ENCODE measurements around the gene MED16. TPM values are rescaled to one million over a fixed set of nuclear protein-coding genes. Genes with fewer than 3 reads are reported as not detected.

Gene MED16
- total RNA-seq (21.2 TPM), polyA plus RNA-seq (59.8 TPM)

GRCh38 chr19:892894-893689, at the start of gene MED16, which contains the start of gene RNU6-9:
Gene MED16 (minus strand): TSS chr19:893187. CDS start chr19:891131, 2,056 bp downstream.
Gene RNU6-9 (plus strand): TSS chr19:893484.
- Histone ChIP-seq H3K4me1 (ENCODE audit: insufficient read depth) (no peaks in the 10 kb centered on the region), H3K27ac (ENCODE audit: low read depth) (peak within 1 kb of the TSS; percentile 95), H3K4me3 (ENCODE audit: low read depth, low read length) (peak within 1 kb of the TSS; percentile 91), H3K36me3 (ENCODE audit: insufficient read depth) (no peaks in the 10 kb centered on the region)
- WGBS: under 1% methylated on average over 68 of the region's 69 CpGs
- DNase-seq (ENCODE audit: extremely low spot score): peak; percentile 90

GRCh38 chr19:942133-942645, 49.2 kb upstream of the MED16 start:
- no peaks in the 10 kb centered on the region for H3K4me1 ChIP-seq (ENCODE audit: insufficient read depth)
- WGBS: 92% methylated on average over 32 of the region's 32 CpGs
- no peaks in the 10 kb centered on the region for H3K36me3 ChIP-seq (ENCODE audit: insufficient read depth)
- H3K4me3 ChIP-seq (ENCODE audit: low read depth, low read length): no peak overlapping the region
- no peak overlapping the region for H3K27ac ChIP-seq (ENCODE audit: low read depth)
- no peak for DNase-seq (ENCODE audit: extremely low spot score)

- Histone ChIP-seq H3K4me3 (ENCODE audit: low read depth, low read length) (peak overlapping the region; percentile 31), H3K4me1 (ENCODE audit: insufficient read depth) (no peaks in the 10 kb centered on the region), H3K36me3 (ENCODE audit: insufficient read depth) (no peaks in the 10 kb centered on the region), H3K27ac (ENCODE audit: low read depth) (no peak overlapping the region)
- no peak for DNase-seq (ENCODE audit: extremely low spot score)
- 77% methylated on average over 45 of the region's 45 CpGs for WGBS
These were observed 48.5 kb upstream of the MED16 start for GRCh38 chr19:941292-942132.

GRCh38 chr19:940591-941291, 47.8 kb upstream of the MED16 start:
- no peaks in the 10 kb centered on the region for H3K36me3 ChIP-seq (ENCODE audit: insufficient read depth)
- 47% methylated on average over 64 of the region's 64 CpGs for WGBS
- peak overlapping the region; percentile 86 for H3K27ac ChIP-seq (ENCODE audit: low read depth)
- H3K4me1 ChIP-seq (ENCODE audit: insufficient read depth): no peaks in the 10 kb centered on the region
- H3K4me3 ChIP-seq (ENCODE audit: low read depth, low read length): peak overlapping the region; percentile 31
- no peak for DNase-seq (ENCODE audit: extremely low spot score)

- Histone ChIP-seq H3K27ac (ENCODE audit: low read depth) (no peak overlapping the region), H3K4me1 (ENCODE audit: insufficient read depth) (peaks cover under 1% of the 10 kb centered on the region), H3K36me3 (ENCODE audit: insufficient read depth) (no peaks in the 10 kb centered on the region), H3K4me3 (ENCODE audit: low read depth, low read length) (no peak overlapping the region)
- no peak for DNase-seq (ENCODE audit: extremely low spot score)
- 98% methylated on average over 7 of the region's 7 CpGs for WGBS
These were observed 46.9 kb upstream of the MED16 start for GRCh38 chr19:939922-940321.

GRCh38 chr19:939439-939838, 46.5 kb upstream of the MED16 start:
- Histone ChIP-seq H3K36me3 (ENCODE audit: insufficient read depth) (no peaks in the 10 kb centered on the region), H3K4me3 (ENCODE audit: low read depth, low read length) (no peak overlapping the region), H3K27ac (ENCODE audit: low read depth) (no peak overlapping the region), H3K4me1 (ENCODE audit: insufficient read depth) (peaks cover 3% of the 10 kb centered on the region)
- 91% methylated on average over 22 of the region's 22 CpGs for WGBS
- no peak for DNase-seq (ENCODE audit: extremely low spot score)

- WGBS: 91% methylated on average over 23 of the region's 23 CpGs
- Histone ChIP-seq H3K4me3 (ENCODE audit: low read depth, low read length) (no peak overlapping the region), H3K27ac (ENCODE audit: low read depth) (no peak overlapping the region), H3K36me3 (ENCODE audit: insufficient read depth) (no peaks in the 10 kb centered on the region), H3K4me1 (ENCODE audit: insufficient read depth) (peaks cover 3% of the 10 kb centered on the region)
- no peak for DNase-seq (ENCODE audit: extremely low spot score)
These were observed 45.4 kb upstream of the MED16 start for GRCh38 chr19:938233-938923.

- H3K36me3 ChIP-seq (ENCODE audit: insufficient read depth): no peaks in the 10 kb centered on the region
- no peak overlapping the region for H3K27ac ChIP-seq (ENCODE audit: low read depth)
- H3K4me1 ChIP-seq (ENCODE audit: insufficient read depth): peaks cover 6% of the 10 kb centered on the region
- DNase-seq (ENCODE audit: extremely low spot score): no peak
- no peak overlapping the region for H3K4me3 ChIP-seq (ENCODE audit: low read depth, low read length)
- WGBS: 88% methylated on average over 16 of the region's 16 CpGs
These were observed 44.3 kb upstream of the MED16 start for GRCh38 chr19:937259-937694.

- no peak for DNase-seq (ENCODE audit: extremely low spot score)
- no peak overlapping the region for H3K4me3 ChIP-seq (ENCODE audit: low read depth, low read length)
- peaks cover 6% of the 10 kb centered on the region for H3K4me1 ChIP-seq (ENCODE audit: insufficient read depth)
- 98% methylated on average over 10 of the region's 10 CpGs for WGBS
- no peaks in the 10 kb centered on the region for H3K36me3 ChIP-seq (ENCODE audit: insufficient read depth)
- no peak overlapping the region for H3K27ac ChIP-seq (ENCODE audit: low read depth)
These were observed 43.2 kb upstream of the MED16 start for GRCh38 chr19:936175-936546.

- 11% methylated on average over 31 of the region's 31 CpGs for WGBS
- H3K4me3 ChIP-seq (ENCODE audit: low read depth, low read length): no peak overlapping the region
- DNase-seq (ENCODE audit: extremely low spot score): no peak
These were observed 42.0 kb upstream of the MED16 start for GRCh38 chr19:934865-935479.

GRCh38 chr19:934197-934840, 41.3 kb upstream of the MED16 start:
- Histone ChIP-seq H3K36me3 (ENCODE audit: insufficient read depth) (no peaks in the 10 kb centered on the region), H3K4me3 (ENCODE audit: low read depth, low read length) (no peak overlapping the region), H3K27ac (ENCODE audit: low read depth) (peak overlapping the region; percentile 28), H3K4me1 (ENCODE audit: insufficient read depth) (peaks cover 6% of the 10 kb centered on the region)
- no peak for DNase-seq (ENCODE audit: extremely low spot score)
- WGBS: 72% methylated on average over 29 of the region's 29 CpGs

More at GRCh38 chr19:934865-935479, 42.0 kb upstream of the MED16 start:
- Histone ChIP-seq H3K36me3 (ENCODE audit: insufficient read depth) (no peaks in the 10 kb centered on the region), H3K4me1 (ENCODE audit: insufficient read depth) (peaks cover 6% of the 10 kb centered on the region), H3K27ac (ENCODE audit: low read depth) (peak overlapping the region; percentile 28)

GRCh38 chr19:933553-933882, 40.5 kb upstream of the MED16 start:
- H3K27ac ChIP-seq (ENCODE audit: low read depth): no peak overlapping the region
- WGBS: 32% methylated on average over 14 of the region's 14 CpGs
- H3K4me3 ChIP-seq (ENCODE audit: low read depth, low read length): no peak overlapping the region
- peaks cover 6% of the 10 kb centered on the region for H3K4me1 ChIP-seq (ENCODE audit: insufficient read depth)
- no peaks in the 10 kb centered on the region for H3K36me3 ChIP-seq (ENCODE audit: insufficient read depth)
- DNase-seq (ENCODE audit: extremely low spot score): no peak
